ENCODE results near the gene PCBP3. TPM values are rescaled to one million over a fixed set of nuclear protein-coding genes. Genes with fewer than 3 reads are reported as not detected.
A peak's percentile ranks its signal among the peaks of the same experiment; 100 is the strongest.

The PCBP3 gene
- total RNA-seq, 1 experiment from 2014 or later: 15.2 TPM

- Histone ChIP-seq H3K4me3 (peak overlapping the region; percentile 15), H3K9me3 (replicated peaks) (no peaks in the 10 kb centered on the region), H3K27me3 (replicated peaks) (no peaks in the 10 kb centered on the region), H3K4me1 (replicated peaks) (peaks cover 60% of the 10 kb centered on the region), H3K27ac (peak overlapping the region; percentile 95), H3K36me3 (peaks cover 27% of the 10 kb centered on the region)
- DNase-seq (ENCODE audit: low read depth in 1 of 2, low spot score in 2 of 2): peak; percentile 92 to 97
Observed at GRCh38 chr21:45763074-45763473, 119.5 kb downstream of the PCBP3 start.

- H3K36me3 ChIP-seq: peaks cover 27% of the 10 kb centered on the region
- H3K27ac ChIP-seq: peak overlapping the region; percentile 95
- peak; percentile 90 to 97 for DNase-seq (ENCODE audit: low read depth in 1 of 2, low spot score in 2 of 2)
- H3K27me3 ChIP-seq (replicated peaks): no peaks in the 10 kb centered on the region
- peaks cover 64% of the 10 kb centered on the region for H3K4me1 ChIP-seq (replicated peaks)
- no peaks in the 10 kb centered on the region for H3K9me3 ChIP-seq (replicated peaks)
- H3K4me3 ChIP-seq: peak overlapping the region; percentile 15
Observed at GRCh38 chr21:45763506-45763905, 120.0 kb downstream of the PCBP3 start.

- H3K4me1 ChIP-seq (replicated peaks): peaks cover 77% of the 10 kb centered on the region
- peaks cover 21% of the 10 kb centered on the region for H3K36me3 ChIP-seq
- H3K27ac ChIP-seq: peak overlapping the region; percentile 95
- no peak overlapping the region for H3K4me3 ChIP-seq
- H3K9me3 ChIP-seq (replicated peaks): no peaks in the 10 kb centered on the region
- no peak for DNase-seq (ENCODE audit: low read depth in 1 of 2, low spot score in 2 of 2)
- H3K27me3 ChIP-seq (replicated peaks): no peaks in the 10 kb centered on the region
Observed at GRCh38 chr21:45764792-45765191, 121.3 kb downstream of the PCBP3 start.

GRCh38 chr21:45765375-45765774 is 121.8 kb downstream of the PCBP3 start:
- peaks cover 16% of the 10 kb centered on the region for H3K36me3 ChIP-seq
- no peak for DNase-seq (ENCODE audit: low read depth in 1 of 2, low spot score in 2 of 2)
- H3K27ac ChIP-seq: no peak overlapping the region
- no peaks in the 10 kb centered on the region for H3K9me3 ChIP-seq (replicated peaks)
- no peak overlapping the region for H3K4me3 ChIP-seq
- no peaks in the 10 kb centered on the region for H3K27me3 ChIP-seq (replicated peaks)
- peaks cover 81% of the 10 kb centered on the region for H3K4me1 ChIP-seq (replicated peaks)

GRCh38 chr21:45766055-45766454 is 122.5 kb downstream of the PCBP3 start:
- Histone ChIP-seq H3K4me1 (replicated peaks) (peaks cover 82% of the 10 kb centered on the region), H3K4me3 (no peak overlapping the region), H3K9me3 (replicated peaks) (no peaks in the 10 kb centered on the region), H3K27ac (no peak overlapping the region), H3K27me3 (replicated peaks) (no peaks in the 10 kb centered on the region), H3K36me3 (peaks cover 10% of the 10 kb centered on the region)
- no peak for DNase-seq (ENCODE audit: low read depth in 1 of 2, low spot score in 2 of 2)

GRCh38 chr21:45766501-45766900 is 123.0 kb downstream of the PCBP3 start:
- Histone ChIP-seq H3K27ac (peak overlapping the region; percentile 79), H3K4me1 (replicated peaks) (peaks cover 79% of the 10 kb centered on the region), H3K4me3 (no peak overlapping the region), H3K27me3 (replicated peaks) (no peaks in the 10 kb centered on the region), H3K9me3 (replicated peaks) (no peaks in the 10 kb centered on the region), H3K36me3 (peaks cover 6% of the 10 kb centered on the region)
- no peak for DNase-seq (ENCODE audit: low read depth in 1 of 2, low spot score in 2 of 2)

GRCh38 chr21:45767071-45768006 is 123.8 kb downstream of the PCBP3 start:
- Histone ChIP-seq H3K27me3 (replicated peaks) (no peaks in the 10 kb centered on the region), H3K4me3 (no peak overlapping the region), H3K27ac (peak overlapping the region; percentile 79), H3K9me3 (replicated peaks) (no peaks in the 10 kb centered on the region), H3K4me1 (replicated peaks) (peaks cover 70% of the 10 kb centered on the region), H3K36me3 (peaks cover 3% of the 10 kb centered on the region; the same call in 1 of the 2 replicates)
- peak in 1 of 2 experiments; percentile 35 for DNase-seq (ENCODE audit: low read depth in 1 of 2, low spot score in 2 of 2)

GRCh38 chr21:45768011-45768739 is 124.7 kb downstream of the PCBP3 start:
- peak overlapping the region; percentile 79 for H3K27ac ChIP-seq
- DNase-seq (ENCODE audit: low read depth in 1 of 2, low spot score in 2 of 2): peak in 1 of 2 experiments; percentile 82
- H3K27me3 ChIP-seq (replicated peaks): no peaks in the 10 kb centered on the region
- H3K4me3 ChIP-seq: no peak overlapping the region
- peaks cover 62% of the 10 kb centered on the region for H3K4me1 ChIP-seq (replicated peaks)
- H3K9me3 ChIP-seq (replicated peaks): no peaks in the 10 kb centered on the region
- H3K36me3 ChIP-seq: peaks cover 3% of the 10 kb centered on the region; the same call in 1 of the 2 replicates

- Histone ChIP-seq H3K36me3 (peaks cover 3% of the 10 kb centered on the region; the same call in 1 of the 2 replicates), H3K27ac (peak overlapping the region; percentile 79), H3K4me3 (no peak overlapping the region), H3K4me1 (replicated peaks) (peaks cover 57% of the 10 kb centered on the region), H3K9me3 (replicated peaks) (no peaks in the 10 kb centered on the region), H3K27me3 (replicated peaks) (no peaks in the 10 kb centered on the region)
- DNase-seq (ENCODE audit: low read depth in 1 of 2, low spot score in 2 of 2): no peak
Observed at GRCh38 chr21:45768740-45769048, 125.2 kb downstream of the PCBP3 start.

- Histone ChIP-seq H3K36me3 (peaks cover 3% of the 10 kb centered on the region; the same call in 1 of the 2 replicates), H3K9me3 (replicated peaks) (no peaks in the 10 kb centered on the region), H3K27me3 (replicated peaks) (no peaks in the 10 kb centered on the region), H3K4me1 (replicated peaks) (peaks cover 51% of the 10 kb centered on the region), H3K27ac (peak overlapping the region; percentile 79), H3K4me3 (no peak overlapping the region)
- DNase-seq (ENCODE audit: low read depth in 1 of 2, low spot score in 2 of 2): no peak
Observed at GRCh38 chr21:45769294-45769693, 125.8 kb downstream of the PCBP3 start.

- H3K27me3 ChIP-seq (replicated peaks): no peaks in the 10 kb centered on the region
- peaks cover 3% of the 10 kb centered on the region; the same call in 1 of the 2 replicates for H3K36me3 ChIP-seq
- H3K27ac ChIP-seq: peak overlapping the region; percentile 79
- H3K4me1 ChIP-seq (replicated peaks): peaks cover 45% of the 10 kb centered on the region
- H3K9me3 ChIP-seq (replicated peaks): no peaks in the 10 kb centered on the region
- no peak overlapping the region for H3K4me3 ChIP-seq
- no peak for DNase-seq (ENCODE audit: low read depth in 1 of 2, low spot score in 2 of 2)
Observed at GRCh38 chr21:45769896-45770295, 126.4 kb downstream of the PCBP3 start.

- Histone ChIP-seq H3K4me1 (replicated peaks) (peaks cover 32% of the 10 kb centered on the region), H3K27ac (no peak overlapping the region), H3K36me3 (no peaks in the 10 kb centered on the region), H3K27me3 (replicated peaks) (no peaks in the 10 kb centered on the region), H3K9me3 (replicated peaks) (no peaks in the 10 kb centered on the region; the same call in 1 of the 2 replicates), H3K4me3 (no peak overlapping the region)
- no peak for DNase-seq (ENCODE audit: low read depth in 1 of 2, low spot score in 2 of 2)
Observed at GRCh38 chr21:45772180-45772579, 128.7 kb downstream of the PCBP3 start.

GRCh38 chr21:45774291-45774690 is 130.8 kb downstream of the PCBP3 start:
- no peak overlapping the region for H3K27ac ChIP-seq
- peaks cover 10% of the 10 kb centered on the region for H3K4me1 ChIP-seq (replicated peaks)
- no peaks in the 10 kb centered on the region for H3K27me3 ChIP-seq (replicated peaks)
- H3K36me3 ChIP-seq: no peaks in the 10 kb centered on the region
- no peak for DNase-seq (ENCODE audit: low read depth in 1 of 2, low spot score in 2 of 2)
- H3K9me3 ChIP-seq (replicated peaks): no peaks in the 10 kb centered on the region; the same call in 1 of the 2 replicates
- H3K4me3 ChIP-seq: no peak overlapping the region

- no peaks in the 10 kb centered on the region for H3K36me3 ChIP-seq
- H3K27ac ChIP-seq: no peak overlapping the region
- no peaks in the 10 kb centered on the region for H3K27me3 ChIP-seq (replicated peaks)
- DNase-seq (ENCODE audit: low read depth in 1 of 2, low spot score in 2 of 2): no peak
- no peaks in the 10 kb centered on the region; the same call in 1 of the 2 replicates for H3K9me3 ChIP-seq (replicated peaks)
- no peaks in the 10 kb centered on the region for H3K4me1 ChIP-seq (replicated peaks)
- no peak overlapping the region for H3K4me3 ChIP-seq
Observed at GRCh38 chr21:45776971-45777370, 133.4 kb downstream of the PCBP3 start.

Data from SJSA1 (cell line).